ENCODE data around the gene TMEM92.

Gene TMEM92

GRCh38 chr17:50239937-50240336, 34.3 kb upstream of the TMEM92 start:
- no peaks in the 10 kb centered on the region for H3K36me3 ChIP-seq
- H3K4me1 ChIP-seq: no peaks in the 10 kb centered on the region
- TF ChIP-seq CTCF (IDR thresholded peaks at IDR 0.05; ENCODE audit: low read depth, low read length): no peak
- no peak for DNase-seq
- peaks cover 6% of the 10 kb centered on the region; the same call in 1 of the 2 replicates for H3K27me3 ChIP-seq
- H3K9me3 ChIP-seq: no peaks in the 10 kb centered on the region
- no peak overlapping the region for H3K4me3 ChIP-seq (ENCODE audit: low read depth, low read length)

DNA sequence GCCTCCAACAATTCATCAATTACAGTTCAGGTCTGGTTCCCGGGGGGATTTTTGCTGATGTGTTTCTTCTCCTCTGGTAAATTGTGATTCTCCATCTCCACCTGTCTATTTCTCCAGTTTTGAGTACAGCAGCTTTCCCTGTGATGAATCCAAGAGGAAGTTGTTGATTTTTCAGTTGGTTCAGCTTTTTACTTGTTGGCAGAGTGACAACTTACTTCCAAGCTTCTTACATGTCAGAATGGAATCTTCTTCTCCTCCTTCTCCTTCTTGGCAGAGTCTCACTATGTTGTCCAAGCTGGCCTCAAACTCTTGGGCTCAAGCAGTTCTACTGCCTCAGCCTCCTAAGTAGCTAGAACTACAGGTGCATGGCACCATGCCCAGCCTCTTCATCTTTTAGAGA, 33.4 kb upstream of the TMEM92 start:
- Histone ChIP-seq H3K27me3 (peaks cover 6% of the 10 kb centered on the region; the same call in 1 of the 2 replicates), H3K9me3 (no peaks in the 10 kb centered on the region), H3K36me3 (no peaks in the 10 kb centered on the region), H3K4me3 (ENCODE audit: low read depth, low read length) (no peak overlapping the region), H3K4me1 (no peaks in the 10 kb centered on the region)
- no peak for TF ChIP-seq CTCF (IDR thresholded peaks at IDR 0.05; ENCODE audit: low read depth, low read length)
- no peak for DNase-seq

DNA sequence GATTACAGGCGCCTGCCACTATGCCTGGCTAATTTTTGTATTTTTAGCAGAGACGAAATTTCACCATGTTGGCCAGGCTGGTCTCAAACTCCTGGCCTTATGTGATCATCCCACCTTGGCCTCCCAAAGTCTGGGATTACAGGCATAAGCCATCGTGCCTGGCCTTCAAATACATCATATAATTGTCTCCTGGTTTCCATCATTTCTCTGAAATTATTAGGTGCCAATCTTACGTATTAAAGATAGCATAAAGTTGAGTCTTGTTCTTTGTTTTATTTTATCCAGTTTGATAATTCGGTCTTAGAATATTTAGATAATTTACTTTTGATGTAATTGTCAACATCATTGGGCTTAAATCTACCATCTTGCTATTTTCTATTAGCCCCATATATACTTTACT, 32.8 kb upstream of the TMEM92 start:
- Histone ChIP-seq H3K36me3 (no peaks in the 10 kb centered on the region), H3K9me3 (no peaks in the 10 kb centered on the region), H3K27me3 (peaks cover 6% of the 10 kb centered on the region; the same call in 1 of the 2 replicates), H3K4me1 (no peaks in the 10 kb centered on the region), H3K4me3 (ENCODE audit: low read depth, low read length) (no peak overlapping the region)
- no peak for TF ChIP-seq CTCF (IDR thresholded peaks at IDR 0.05; ENCODE audit: low read depth, low read length)
- DNase-seq: no peak

DNA sequence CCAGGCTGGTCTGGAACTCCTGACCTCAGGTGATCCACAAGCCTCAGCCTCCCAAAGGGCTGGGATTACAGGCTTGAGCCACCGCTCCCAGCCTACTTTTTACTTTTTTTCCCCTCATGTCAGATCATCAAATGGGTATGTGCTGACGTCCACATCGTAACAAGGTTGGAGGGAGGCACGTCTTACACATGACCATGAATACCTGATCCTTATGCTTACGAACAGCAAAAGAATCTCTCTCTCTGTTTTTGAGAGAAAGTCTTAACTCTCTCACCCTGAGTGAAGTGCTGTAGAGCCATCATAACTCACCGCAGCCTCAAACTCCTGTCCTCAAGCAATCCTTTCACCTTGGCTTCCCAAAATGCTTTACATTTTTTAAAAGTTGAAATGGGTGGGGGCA, 29.5 kb upstream of the TMEM92 start:
- H3K27me3 ChIP-seq: no peaks in the 10 kb centered on the region; the same call in 1 of the 2 replicates
- TF ChIP-seq CTCF (IDR thresholded peaks at IDR 0.05; ENCODE audit: low read depth, low read length): no peak
- no peak overlapping the region for H3K4me3 ChIP-seq (ENCODE audit: low read depth, low read length)
- no peaks in the 10 kb centered on the region for H3K4me1 ChIP-seq
- no peaks in the 10 kb centered on the region for H3K36me3 ChIP-seq
- DNase-seq: no peak
- 0 out of 2 replicates have a peak, but pooled peaks cover 5% of the 10 kb centered on the region for H3K9me3 ChIP-seq

DNA sequence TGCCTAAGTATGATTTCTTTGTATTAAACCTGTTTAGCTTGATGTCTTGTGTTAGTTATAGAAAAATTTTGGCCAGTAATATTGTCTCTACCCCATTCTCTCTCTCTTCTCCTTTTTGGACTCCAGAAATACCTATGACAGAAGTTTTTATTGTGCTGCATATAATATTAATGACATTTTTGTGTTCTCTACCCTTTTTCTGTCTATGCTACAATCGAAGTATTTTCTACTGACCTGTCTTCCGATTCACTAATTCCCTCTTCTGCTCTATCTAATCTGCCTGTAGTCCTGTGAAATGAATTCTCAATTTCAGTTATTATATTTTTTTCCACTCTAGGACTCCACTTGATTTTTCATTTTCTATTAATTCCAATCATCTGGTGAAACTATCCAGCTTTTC, 26.0 kb upstream of the TMEM92 start:
- Histone ChIP-seq H3K4me3 (ENCODE audit: low read depth, low read length) (no peak overlapping the region), H3K9me3 (0 out of 2 replicates have a peak, but pooled peaks cover 5% of the 10 kb centered on the region), H3K27me3 (no peaks in the 10 kb centered on the region; the same call in 1 of the 2 replicates), H3K36me3 (no peaks in the 10 kb centered on the region), H3K4me1 (no peaks in the 10 kb centered on the region)
- no peak for TF ChIP-seq CTCF (IDR thresholded peaks at IDR 0.05; ENCODE audit: low read depth, low read length)
- DNase-seq: no peak

DNA sequence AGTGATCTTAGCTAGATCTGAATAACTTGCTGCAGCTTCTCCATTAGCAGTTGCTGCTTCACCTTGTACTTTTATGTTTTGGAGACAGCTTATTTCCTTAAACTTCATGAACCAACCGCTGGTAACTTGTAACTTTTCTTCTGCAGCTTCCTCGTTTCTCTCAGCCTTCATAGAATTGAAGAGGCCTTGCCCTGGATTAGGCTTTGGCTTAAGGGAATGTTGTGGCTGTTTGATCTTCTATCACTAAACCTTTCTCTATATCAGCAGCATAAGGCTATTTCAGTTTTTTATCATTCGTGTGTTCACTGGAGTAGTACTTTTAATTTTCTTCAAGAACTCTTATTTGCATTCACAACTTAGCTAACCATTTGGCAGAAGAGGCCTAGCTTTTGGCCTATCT, 21.5 kb upstream of the TMEM92 start:
- 0 out of 2 replicates have a peak, but pooled peaks cover 5% of the 10 kb centered on the region for H3K9me3 ChIP-seq
- H3K36me3 ChIP-seq: no peaks in the 10 kb centered on the region
- no peak overlapping the region for H3K4me3 ChIP-seq (ENCODE audit: low read depth, low read length)
- no peak for DNase-seq
- no peaks in the 10 kb centered on the region for H3K4me1 ChIP-seq
- no peaks in the 10 kb centered on the region for H3K27me3 ChIP-seq
- TF ChIP-seq CTCF (IDR thresholded peaks at IDR 0.05; ENCODE audit: low read depth, low read length): no peak

Measured in BE2C (cell line).